SK-N-SH treated with all-trans-retinoic acid at 6 μM for 48 hours (cell line): Measurements from ENCODE around the gene MRM3.

ENCODE experiments used
- ATAC-seq: fragments of 200-7000 bp; cut with Tn5 transposase; 3 replicates; pipeline ENCODE4 v1.9.1; 2020; ENCODE audit warnings: mild to moderate bottlenecking, moderate library complexity
- ARNTL ChIP-seq: fragments of 450-650 bp; formaldehyde crosslinking; IDR thresholded peaks from 2 replicates; pipeline ENCODE4 v1.5.0; 2020; ENCODE audit warnings: low read depth, mild to moderate bottlenecking, moderate library complexity, borderline replicate concordance
- BACH2 ChIP-seq: fragments of 250-450 bp; sonication (Bioruptor Pico); IDR thresholded peaks from 2 replicates; pipeline ENCODE4 v1.9.0; 2021; ENCODE audit warnings: mild to moderate bottlenecking, borderline replicate concordance
- CSDC2 ChIP-seq: fragments of 250-450 bp; sonication (Bioruptor Pico); IDR thresholded peaks from 2 replicates; pipeline ENCODE4 v1.5.0; 2020; ENCODE audit warnings: mild to moderate bottlenecking, moderate library complexity
- CSRNP3 ChIP-seq: fragments of 250-450 bp; sonication (Bioruptor Pico); IDR thresholded peaks from 2 replicates; pipeline ENCODE4 v1.5.1; 2021; ENCODE audit warnings: mild to moderate bottlenecking, moderate library complexity
- ESRRG ChIP-seq: fragments of 250-450 bp; sonication (Bioruptor Pico); IDR thresholded peaks from 2 replicates; pipeline ENCODE4 v1.6.1; 2021; ENCODE audit warnings: mild to moderate bottlenecking
- GLIS3 ChIP-seq: fragments of 250-450 bp; sonication (Bioruptor Pico); IDR thresholded peaks from 2 replicates; pipeline ENCODE4 v1.5.0; 2020; ENCODE audit warnings: mild to moderate bottlenecking, moderate library complexity
- ISL1 ChIP-seq: fragments of 250-450 bp; sonication (Bioruptor Pico); IDR thresholded peaks from 2 replicates; pipeline ENCODE4 v2.1.2; 2022; ENCODE audit warnings: mild to moderate bottlenecking, moderate library complexity
- OSR1 ChIP-seq: fragments of 250-450 bp; sonication (Bioruptor Pico); IDR thresholded peaks from 2 replicates; pipeline ENCODE4 v1.8.0; 2022; ENCODE audit warnings: moderate library complexity, mild to moderate bottlenecking, inconsistent platforms
- PPARA ChIP-seq: fragments of 250-450 bp; sonication (Bioruptor Pico); IDR thresholded peaks from 2 replicates; pipeline ENCODE4 v1.5.0; 2020; ENCODE audit warnings: mild to moderate bottlenecking, borderline replicate concordance
- RARB ChIP-seq: fragments of 250-450 bp; sonication (Bioruptor Pico); IDR thresholded peaks from 2 replicates; pipeline ENCODE4 v1.8.0; 2021; ENCODE audit warnings: mild to moderate bottlenecking, moderate library complexity
- SNAI2 ChIP-seq: fragments of 250-450 bp; sonication (Bioruptor Pico); IDR thresholded peaks from 2 replicates; pipeline ENCODE4 v1.5.0; 2020; ENCODE audit warnings: mild to moderate bottlenecking, moderate library complexity
- TCF4 ChIP-seq: fragments of 250-450 bp; sonication (Bioruptor Pico); IDR thresholded peaks from 2 replicates; pipeline ENCODE4 v1.8.0; 2021; ENCODE audit warnings: mild to moderate bottlenecking, moderate library complexity, borderline replicate concordance
- TOX ChIP-seq: fragments of 250-450 bp; sonication (Bioruptor Pico); IDR thresholded peaks from 2 replicates; pipeline ENCODE4 v1.8.0; 2021; ENCODE audit warnings: mild to moderate bottlenecking, moderate library complexity, borderline replicate concordance
- TSHZ2 ChIP-seq: fragments of 250-450 bp; sonication (Bioruptor Pico); IDR thresholded peaks from 2 replicates; pipeline ENCODE4 v1.5.0; 2020; ENCODE audit warnings: mild to moderate bottlenecking, moderate library complexity
- ZC3H10 ChIP-seq: fragments of 250-450 bp; sonication (Bioruptor Pico); IDR thresholded peaks from 2 replicates; pipeline ENCODE4 v1.5.1; 2021; ENCODE audit warnings: mild to moderate bottlenecking, moderate library complexity
- ZFP3 ChIP-seq: fragments of 250-450 bp; sonication (Bioruptor Pico); IDR thresholded peaks from 2 replicates; pipeline ENCODE4 v1.5.0; 2020; ENCODE audit warnings: mild to moderate bottlenecking, moderate library complexity
- ZFP30 ChIP-seq: fragments of 450-650 bp; formaldehyde crosslinking; IDR thresholded peaks from 2 replicates; pipeline ENCODE4 v1.5.0; 2022; ENCODE audit warnings: mild to moderate bottlenecking, moderate library complexity
- ZNF565 ChIP-seq: fragments of 450-650 bp; formaldehyde crosslinking; conservative IDR thresholded peaks from 2 replicates; pipeline ENCODE4 v1.5.0; 2020; ENCODE audit warnings: low read depth, mild to moderate bottlenecking, moderate library complexity
- ZNF70 ChIP-seq: fragments of 450-650 bp; formaldehyde crosslinking; IDR thresholded peaks from 2 replicates; pipeline ENCODE4 v1.5.0; 2020; ENCODE audit warnings: mild to moderate bottlenecking, moderate library complexity
- ZNF8 ChIP-seq: fragments of 450-650 bp; formaldehyde crosslinking; IDR thresholded peaks from 2 replicates; pipeline ENCODE4 v1.5.0; 2020; ENCODE audit warnings: mild to moderate bottlenecking, moderate library complexity
- TF ChIP-seq, protein P1 (sequence below): fragments of 250-450 bp; sonication (Bioruptor Pico); IDR thresholded peaks from 2 replicates; pipeline ENCODE4 v1.8.0; 2021; ENCODE audit warnings: low read depth, mild to moderate bottlenecking, moderate library complexity, borderline replicate concordance
- TF ChIP-seq, protein P2 (sequence below): fragments of 250-450 bp; sonication (Bioruptor Pico); IDR thresholded peaks from 2 replicates; pipeline ENCODE4 v1.5.1; 2020; ENCODE audit warnings: low read depth, mild to moderate bottlenecking, moderate library complexity
- TF ChIP-seq, protein P3 (sequence below): fragments of 250-450 bp; sonication (Bioruptor Pico); IDR thresholded peaks from 2 replicates; pipeline ENCODE4 v1.8.0; 2020; ENCODE audit warnings: mild to moderate bottlenecking, moderate library complexity, borderline replicate concordance

The MRM3 gene

DNA sequence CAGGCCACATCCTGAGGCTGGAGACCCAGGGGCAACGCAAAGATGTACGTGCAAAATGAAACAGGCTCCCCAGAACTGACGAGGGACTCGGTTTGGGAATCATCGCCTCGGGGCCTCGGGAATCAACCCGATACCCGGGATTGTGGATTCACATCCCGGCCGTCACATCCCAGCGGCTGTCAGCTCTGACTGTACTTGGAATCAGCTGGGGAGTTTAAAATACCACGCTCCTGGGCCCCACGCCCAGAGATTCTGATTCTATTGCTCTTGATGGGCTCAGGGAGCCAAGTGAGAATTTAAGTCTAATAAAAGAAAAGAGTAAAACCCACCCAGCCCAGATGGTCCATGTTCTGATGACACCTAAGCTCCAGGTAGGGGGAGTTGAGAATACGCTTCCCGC is 42.2 kb downstream of the MRM3 start:
- ATAC-seq: no peak
- no peak for TF ChIP-seq TOX
- no peak for TF ChIP-seq GLIS3 (CRISPR knock-in tag)
- no peak for TF ChIP-seq ZFP3 (CRISPR knock-in tag)
- no peak for TF ChIP-seq ZFP30 (CRISPR knock-in tag)
- TF ChIP-seq CSRNP3: no peak
- TF ChIP-seq ARNTL: no peak
- TF ChIP-seq, protein P1, sequence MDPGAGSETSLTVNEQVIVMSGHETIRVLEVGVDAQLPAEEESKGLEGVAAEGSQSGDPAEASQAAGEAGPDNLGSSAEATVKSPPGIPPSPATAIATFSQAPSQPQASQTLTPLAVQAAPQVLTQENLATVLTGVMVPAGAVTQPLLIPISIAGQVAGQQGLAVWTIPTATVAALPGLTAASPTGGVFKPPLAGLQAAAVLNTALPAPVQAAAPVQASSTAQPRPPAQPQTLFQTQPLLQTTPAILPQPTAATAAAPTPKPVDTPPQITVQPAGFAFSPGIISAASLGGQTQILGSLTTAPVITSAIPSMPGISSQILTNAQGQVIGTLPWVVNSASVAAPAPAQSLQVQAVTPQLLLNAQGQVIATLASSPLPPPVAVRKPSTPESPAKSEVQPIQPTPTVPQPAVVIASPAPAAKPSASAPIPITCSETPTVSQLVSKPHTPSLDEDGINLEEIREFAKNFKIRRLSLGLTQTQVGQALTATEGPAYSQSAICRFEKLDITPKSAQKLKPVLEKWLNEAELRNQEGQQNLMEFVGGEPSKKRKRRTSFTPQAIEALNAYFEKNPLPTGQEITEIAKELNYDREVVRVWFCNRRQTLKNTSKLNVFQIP (CRISPR knock-in tag): no peak
- no peak for TF ChIP-seq PPARA (CRISPR knock-in tag)
- no peak for TF ChIP-seq ZNF565
- TF ChIP-seq ZNF8 (CRISPR knock-in tag): no peak
- no peak for TF ChIP-seq SNAI2 (CRISPR knock-in tag)
- no peak for TF ChIP-seq RARB (CRISPR knock-in tag)
- TF ChIP-seq, protein P2, sequence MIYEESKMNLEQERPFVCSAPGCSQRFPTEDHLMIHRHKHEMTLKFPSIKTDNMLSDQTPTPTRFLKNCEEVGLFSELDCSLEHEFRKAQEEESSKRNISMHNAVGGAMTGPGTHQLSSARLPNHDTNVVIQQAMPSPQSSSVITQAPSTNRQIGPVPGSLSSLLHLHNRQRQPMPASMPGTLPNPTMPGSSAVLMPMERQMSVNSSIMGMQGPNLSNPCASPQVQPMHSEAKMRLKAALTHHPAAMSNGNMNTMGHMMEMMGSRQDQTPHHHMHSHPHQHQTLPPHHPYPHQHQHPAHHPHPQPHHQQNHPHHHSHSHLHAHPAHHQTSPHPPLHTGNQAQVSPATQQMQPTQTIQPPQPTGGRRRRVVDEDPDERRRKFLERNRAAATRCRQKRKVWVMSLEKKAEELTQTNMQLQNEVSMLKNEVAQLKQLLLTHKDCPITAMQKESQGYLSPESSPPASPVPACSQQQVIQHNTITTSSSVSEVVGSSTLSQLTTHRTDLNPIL: no peak
- TF ChIP-seq ISL1 (CRISPR knock-in tag): no peak
- TF ChIP-seq CSDC2: no peak
- TF ChIP-seq, all 23 proteins: peak for 0

- TF ChIP-seq CSDC2: no peak
- TF ChIP-seq ZC3H10 (CRISPR knock-in tag): no peak
- no peak for TF ChIP-seq GLIS3 (CRISPR knock-in tag)
- TF ChIP-seq ARNTL: no peak
- TF ChIP-seq OSR1 (CRISPR knock-in tag): no peak
- TF ChIP-seq PPARA (CRISPR knock-in tag): no peak
- no peak for TF ChIP-seq TSHZ2 (CRISPR knock-in tag)
- no peak for TF ChIP-seq BACH2 (CRISPR knock-in tag)
- TF ChIP-seq ISL1 (CRISPR knock-in tag): no peak
- TF ChIP-seq SNAI2 (CRISPR knock-in tag): no peak
- TF ChIP-seq ZNF70 (CRISPR knock-in tag): no peak
- TF ChIP-seq, protein P3, sequence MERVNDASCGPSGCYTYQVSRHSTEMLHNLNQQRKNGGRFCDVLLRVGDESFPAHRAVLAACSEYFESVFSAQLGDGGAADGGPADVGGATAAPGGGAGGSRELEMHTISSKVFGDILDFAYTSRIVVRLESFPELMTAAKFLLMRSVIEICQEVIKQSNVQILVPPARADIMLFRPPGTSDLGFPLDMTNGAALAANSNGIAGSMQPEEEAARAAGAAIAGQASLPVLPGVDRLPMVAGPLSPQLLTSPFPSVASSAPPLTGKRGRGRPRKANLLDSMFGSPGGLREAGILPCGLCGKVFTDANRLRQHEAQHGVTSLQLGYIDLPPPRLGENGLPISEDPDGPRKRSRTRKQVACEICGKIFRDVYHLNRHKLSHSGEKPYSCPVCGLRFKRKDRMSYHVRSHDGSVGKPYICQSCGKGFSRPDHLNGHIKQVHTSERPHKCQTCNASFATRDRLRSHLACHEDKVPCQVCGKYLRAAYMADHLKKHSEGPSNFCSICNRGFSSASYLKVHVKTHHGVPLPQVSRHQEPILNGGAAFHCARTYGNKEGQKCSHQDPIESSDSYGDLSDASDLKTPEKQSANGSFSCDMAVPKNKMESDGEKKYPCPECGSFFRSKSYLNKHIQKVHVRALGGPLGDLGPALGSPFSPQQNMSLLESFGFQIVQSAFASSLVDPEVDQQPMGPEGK: no peak
- TF ChIP-seq ESRRG: no peak
- TF ChIP-seq RARB (CRISPR knock-in tag): no peak
- TF ChIP-seq ZNF8 (CRISPR knock-in tag): no peak
- peak; percentile 46; the same call in 2 of the 3 replicates for ATAC-seq
Measured at GRCh38 chr17:825216-825615, 43.1 kb downstream of the MRM3 start.

DNA sequence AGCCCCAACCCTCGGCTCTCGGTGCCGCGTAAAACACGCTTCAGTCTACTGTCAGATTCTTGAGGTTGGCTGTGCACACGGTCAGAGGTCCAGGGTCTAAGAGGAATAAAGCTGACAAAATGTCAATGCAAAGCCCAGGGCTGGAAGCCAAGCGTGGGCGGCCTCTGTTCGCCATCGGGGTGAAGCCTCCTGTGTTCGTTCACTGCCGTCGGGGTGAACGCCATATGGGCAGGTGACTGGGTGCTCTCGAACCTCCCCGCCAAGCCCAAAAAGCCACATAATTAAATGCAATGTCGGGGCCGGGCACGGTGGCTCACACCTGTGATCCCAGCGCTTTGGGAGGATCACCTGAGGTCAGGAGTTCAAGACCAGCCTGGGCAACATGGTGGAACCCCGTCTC is 44.6 kb downstream of the MRM3 start:
- TF ChIP-seq GLIS3 (CRISPR knock-in tag): no peak
- TF ChIP-seq TCF4: no peak
- ATAC-seq: no peak
